ENCODE measurements around the gene GPRC5A.

Gene GPRC5A

DNA sequence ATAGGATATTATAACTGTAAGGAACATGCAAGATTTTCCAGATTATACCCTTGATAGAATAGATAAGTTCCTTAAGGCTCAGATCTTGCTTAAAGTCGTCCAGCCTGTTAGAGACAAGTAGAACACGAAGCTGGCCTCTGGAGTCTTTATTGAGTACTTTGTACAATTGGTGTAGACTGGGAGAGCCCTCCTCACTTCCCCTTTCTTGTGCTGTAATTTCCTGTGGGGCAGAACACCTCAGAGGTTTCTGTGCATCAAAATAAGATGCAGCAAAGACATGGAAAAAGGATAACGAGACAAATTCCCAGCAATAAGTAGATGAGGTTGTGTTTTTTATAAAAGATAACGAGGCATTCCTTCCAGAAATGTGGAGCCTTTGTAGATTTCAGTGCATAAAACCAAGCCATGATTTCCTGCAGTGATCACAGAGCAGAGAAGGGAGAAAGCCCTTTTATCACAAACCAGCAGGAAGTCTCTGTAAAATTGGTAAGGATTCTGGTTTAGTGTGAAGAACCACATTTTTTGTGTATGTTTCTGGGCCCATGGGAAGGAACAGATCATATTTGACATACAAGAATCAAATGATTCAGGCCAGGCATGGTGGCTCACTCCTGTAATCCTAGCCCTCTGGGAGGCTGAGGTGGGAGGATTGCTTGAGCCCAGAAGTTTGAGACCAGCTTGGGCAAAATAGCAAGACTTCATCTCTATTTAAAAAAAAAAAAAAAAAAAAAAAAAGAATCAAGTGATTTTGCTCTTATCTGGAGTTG is 18.0 kb downstream of the GPRC5A start:
- Mint-ChIP-seq H3K27ac (no peak overlapping the region), H3K4me3 (no peak overlapping the region), H3K36me3 (ENCODE audit: low read depth) (no peaks in the 10 kb centered on the region), H3K4me1 (peaks cover 59% of the 10 kb centered on the region), H3K9me3 (no peaks in the 10 kb centered on the region), H3K27me3 (ENCODE audit: low read depth, poor library complexity) (peaks cover 32% of the 10 kb centered on the region)
- no peak for TF ChIP-seq CTCF (IDR thresholded peaks at IDR 0.05)
- no peak for DNase-seq

DNA sequence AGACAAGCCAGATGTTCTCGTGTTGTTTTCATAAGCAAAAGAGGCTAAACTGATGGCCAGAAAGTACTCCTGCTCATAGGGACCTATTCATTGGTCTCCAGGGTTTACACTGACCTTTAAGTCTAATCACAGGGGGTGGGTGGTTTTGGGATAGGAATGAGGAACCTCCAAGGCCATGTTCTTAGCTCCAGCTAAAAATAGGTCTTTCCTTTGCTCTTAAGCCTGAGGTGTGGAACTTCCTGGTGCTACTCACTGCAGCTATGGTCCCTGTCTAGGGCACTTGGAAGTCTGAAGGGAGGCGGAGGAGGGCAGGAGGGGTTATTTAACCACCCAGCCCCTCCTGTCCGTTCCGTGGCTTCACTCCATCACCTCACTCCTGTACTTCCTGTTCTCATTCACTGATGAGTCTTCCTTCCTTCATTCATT is 18.6 kb downstream of the GPRC5A start:
- no peak for DNase-seq
- Mint-ChIP-seq H3K4me1 (peaks cover 64% of the 10 kb centered on the region), H3K36me3 (ENCODE audit: low read depth) (no peaks in the 10 kb centered on the region), H3K27ac (no peak overlapping the region), H3K4me3 (no peak overlapping the region), H3K9me3 (no peaks in the 10 kb centered on the region), H3K27me3 (ENCODE audit: low read depth, poor library complexity) (peaks cover 34% of the 10 kb centered on the region)
- no peak for TF ChIP-seq CTCF (IDR thresholded peaks at IDR 0.05)

DNA sequence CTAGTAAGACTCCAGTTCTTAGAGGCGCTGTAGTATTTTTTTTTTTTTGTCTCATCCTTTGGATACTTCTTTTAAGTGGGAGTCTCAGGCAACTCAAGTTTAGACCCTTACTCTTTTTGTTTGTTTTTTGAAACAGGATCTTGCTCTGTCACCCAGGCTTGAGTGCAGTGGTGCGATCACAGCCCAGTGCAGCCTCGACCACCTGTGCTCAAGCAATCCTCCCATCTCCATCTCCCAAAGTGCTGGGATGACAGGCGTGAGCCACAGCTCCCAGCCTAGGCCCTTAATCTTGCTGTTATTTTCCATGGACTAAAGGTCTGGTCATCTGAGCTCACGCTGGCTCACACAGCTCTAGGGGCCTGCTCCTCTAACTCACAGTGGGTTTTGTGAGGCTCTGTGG is 21.3 kb downstream of the GPRC5A start:
- no peak overlapping the region for H3K4me3 Mint-ChIP-seq
- TF ChIP-seq CTCF (IDR thresholded peaks at IDR 0.05): no peak
- H3K4me1 Mint-ChIP-seq: peaks cover 86% of the 10 kb centered on the region
- no peaks in the 10 kb centered on the region for H3K36me3 Mint-ChIP-seq (ENCODE audit: low read depth)
- DNase-seq: peak; percentile 33
- peaks cover 25% of the 10 kb centered on the region for H3K27me3 Mint-ChIP-seq (ENCODE audit: low read depth, poor library complexity)
- peak overlapping the region; percentile 93 for H3K27ac Mint-ChIP-seq
- no peaks in the 10 kb centered on the region for H3K9me3 Mint-ChIP-seq

DNA sequence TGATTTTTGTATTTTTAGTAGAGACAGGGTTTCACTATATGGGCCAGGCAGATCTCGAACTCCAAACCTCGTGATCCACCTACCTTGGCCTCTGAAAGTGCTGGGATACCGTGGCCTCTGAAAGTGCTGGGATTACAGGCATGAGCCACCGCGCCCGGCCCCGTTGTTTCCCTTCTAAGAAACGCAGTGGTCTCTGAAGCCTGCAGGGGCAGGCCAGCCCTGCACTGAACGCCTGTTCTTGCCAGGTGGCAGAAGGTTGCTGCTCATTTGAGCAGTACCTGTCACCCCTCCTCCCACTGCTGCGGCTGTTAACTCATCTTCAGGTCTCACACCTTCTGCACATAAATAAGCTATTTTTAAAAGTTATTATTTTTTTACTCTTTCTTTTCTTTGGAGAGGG is 24.3 kb downstream of the GPRC5A start:
- no peak for TF ChIP-seq CTCF (IDR thresholded peaks at IDR 0.05)
- H3K4me3 Mint-ChIP-seq: peak overlapping the region; percentile 35
- no peak for DNase-seq
- H3K27ac Mint-ChIP-seq: peak overlapping the region; percentile 64
- H3K4me1 Mint-ChIP-seq: peaks cover 66% of the 10 kb centered on the region
- H3K9me3 Mint-ChIP-seq: no peaks in the 10 kb centered on the region
- H3K36me3 Mint-ChIP-seq (ENCODE audit: low read depth): no peaks in the 10 kb centered on the region
- peaks cover 16% of the 10 kb centered on the region for H3K27me3 Mint-ChIP-seq (ENCODE audit: low read depth, poor library complexity)

DNA sequence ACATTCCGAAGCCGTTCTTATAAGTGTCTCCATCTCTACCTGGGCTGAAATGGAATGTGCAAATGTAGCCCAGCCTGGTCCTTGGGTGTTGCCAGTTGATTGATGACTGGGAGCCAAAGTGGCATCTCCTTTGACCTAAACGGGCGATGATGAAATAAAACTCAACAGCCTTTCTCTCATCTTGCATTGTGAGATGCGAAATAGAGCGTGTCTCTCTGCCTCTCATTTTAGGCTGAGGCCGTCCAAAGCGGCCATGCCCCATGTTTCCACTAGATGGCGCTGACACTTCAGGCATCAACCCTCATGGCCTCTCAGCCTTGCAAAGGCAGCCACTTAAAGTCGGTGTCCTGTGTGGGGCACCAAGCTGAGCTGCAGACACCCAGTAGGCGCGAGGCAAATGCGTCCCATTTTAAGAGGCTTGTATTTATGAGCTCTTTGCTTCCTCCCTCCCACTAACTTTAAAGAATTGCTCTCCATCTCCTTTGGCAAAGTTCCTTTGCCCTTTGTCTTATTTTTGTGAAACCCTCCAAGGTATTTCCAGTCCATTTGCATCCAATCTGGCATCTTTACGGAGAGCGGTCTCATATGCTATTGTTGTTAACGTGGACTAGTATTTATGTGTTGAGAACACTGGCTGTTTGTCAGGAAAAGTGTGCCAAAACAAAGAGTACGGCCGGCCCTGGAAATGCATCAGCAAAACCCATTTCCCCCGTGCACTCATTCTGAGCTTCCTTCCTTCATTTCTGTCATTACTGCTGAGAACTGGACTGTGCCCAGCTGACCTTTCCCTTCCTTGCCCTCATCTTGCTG is 25.0 kb downstream of the GPRC5A start:
- Mint-ChIP-seq H3K4me3 (no peak overlapping the region), H3K9me3 (no peaks in the 10 kb centered on the region), H3K4me1 (peaks cover 62% of the 10 kb centered on the region), H3K36me3 (ENCODE audit: low read depth) (no peaks in the 10 kb centered on the region), H3K27ac (no peak overlapping the region), H3K27me3 (ENCODE audit: low read depth, poor library complexity) (peaks cover 15% of the 10 kb centered on the region)
- TF ChIP-seq CTCF (IDR thresholded peaks at IDR 0.05): peak; percentile 98
- DNase-seq: peak; percentile 89
